Lung (tissue), 12 donors: ENCODE data around the gene CUBN. TPM values are rescaled to one million over a fixed set of nuclear protein-coding genes. Genes with fewer than 3 reads are reported as not detected.

ENCODE experiments used
- ATAC-seq: fragments of 200-7000 bp; cut with Tn5 transposase; one replicate; pipeline ENCODE4 v1.9.1; 2020; ENCODE audit warnings: moderate number of reproducible peaks; ENCODE audit not compliant: insufficient read depth, low FRiP score
- DNase-seq, 3 donors: peaks; one replicate each; pipeline ENCODE4 v3.0.0-alpha.2; 2013 to 2017
- H3K27ac ChIP-seq, 2 donors: one replicate each; pipeline ENCODE4 v1.5.1; 2013; ENCODE audit warnings: mild to moderate bottlenecking in 2 of 2, moderate library complexity in 2 of 2, control low read depth in 1 of 2, inconsistent platforms in 1 of 2, low read depth in 1 of 2, low read length in 1 of 2
- H3K27me3 ChIP-seq, 3 donors: one replicate each; pipeline ENCODE4 v1.5.1; 2013; ENCODE audit warnings: low read length in 2 of 3; ENCODE audit not compliant: control insufficient read depth in 3 of 3, insufficient read depth in 3 of 3
- H3K36me3 ChIP-seq, 4 donors: one replicate each; pipeline ENCODE4 v1.5.1; 2013; ENCODE audit warnings: low read length in 4 of 4, mild to moderate bottlenecking in 1 of 4, moderate library complexity in 1 of 4; ENCODE audit not compliant: control insufficient read depth in 4 of 4, insufficient read depth in 4 of 4
- H3K4me1 ChIP-seq, 5 donors: one replicate each; pipeline ENCODE4 v1.5.1; 2013; ENCODE audit warnings: low read length in 5 of 5, mild to moderate bottlenecking in 2 of 5, moderate library complexity in 1 of 5; ENCODE audit not compliant: control insufficient read depth in 5 of 5, insufficient read depth in 5 of 5
- H3K4me3 ChIP-seq: one replicate; pipeline ENCODE4 v1.5.1; 2013; ENCODE audit warnings: mild to moderate bottlenecking, control low read depth, moderate library complexity
- H3K9ac ChIP-seq, 2 donors: one replicate each; pipeline ENCODE4 v1.5.1; 2013; ENCODE audit warnings: low read length in 2 of 2, control low read depth in 1 of 2; ENCODE audit not compliant: insufficient read depth in 1 of 2
- H3K9me3 ChIP-seq, 4 donors: one replicate each; pipeline ENCODE4 v1.5.1; 2013; ENCODE audit warnings: low read length in 3 of 4, mild to moderate bottlenecking in 1 of 4, moderate library complexity in 1 of 4; ENCODE audit not compliant: control insufficient read depth in 4 of 4, insufficient read depth in 3 of 4
- CTCF ChIP-seq: IDR thresholded peaks from 2 replicates; pipeline ENCODE4 v1.5.1; 2012; ENCODE audit warnings: mild to moderate bottlenecking; ENCODE audit errors: control extremely low read depth, extremely low read depth
- WGBS, 2 donors: extraction: QIAGEN DNeasy Blood & Tissue Kit; methylation state at CpG; one replicate each; pipeline ENCODE4 v1.1.7; 2013; 5-methylcytosine and 5-hydroxymethylcytosine counted together
- polyA plus RNA-seq, 2 donors: library from polyadenylated mRNA; stranded (reverse); fragments of 200-250 nt; gene quantifications; one replicate each; pipeline ENCODE4 v1.2.1, GENCODE V29; 2013
- total RNA-seq, 2 donors: library from RNA; depleted of rRNA in 1 of 2; stranded (reverse); fragments of >200 nt in 1 of 2; gene quantifications; one replicate each; pipeline ENCODE4 v1.2.1, GENCODE V29; 2014 to 2021
- donor health status: control.
- donor health status: control.
- donor health status: Bipolar disorder and iron deficiency.
- donor health status: healthy.
- donor health status: DM: yes; HTN: yes; CAD: no.

CUBN gene
- total and polyA plus RNA-seq, 4 donors, result 0.33 to 5.1 (median 1.0) TPM

- ATAC-seq (no peak), DNase-seq (no peak)
- Histone ChIP-seq H3K9me3 (no peaks in the 10 kb centered on the region), H3K27ac (no peak overlapping the region), H3K27me3 (no peaks in the 10 kb centered on the region), H3K4me1 (no peaks in the 10 kb centered on the region), H3K36me3 (no peaks in the 10 kb centered on the region), H3K9ac (no peak overlapping the region), H3K4me3 (no peak overlapping the region)
- no peak for TF ChIP-seq CTCF
- 67 to 73% methylated on average over 5 of the region's 5 CpGs for WGBS, 2 donors
Observed at GRCh38 chr10:17092986-17093803, 36.4 kb downstream of the CUBN start.

- no peak overlapping the region for H3K4me3 ChIP-seq
- DNase-seq (no peak), ATAC-seq (no peak)
- WGBS, 2 donors, result 90 to 96% methylated on average over 4 of the region's 4 CpGs
- no peak overlapping the region for H3K9ac ChIP-seq
- no peaks in the 10 kb centered on the region for H3K36me3 ChIP-seq
- no peaks in the 10 kb centered on the region for H3K27me3 ChIP-seq
- no peak overlapping the region for H3K27ac ChIP-seq
- H3K9me3 ChIP-seq, result no peaks in the 10 kb centered on the region
- H3K4me1 ChIP-seq, result no peaks in the 10 kb centered on the region
- no peak for TF ChIP-seq CTCF
Observed at GRCh38 chr10:17092216-17092944, 37.2 kb downstream of the CUBN start.

- no peaks in the 10 kb centered on the region for H3K27me3 ChIP-seq
- H3K9ac ChIP-seq, result no peak overlapping the region
- TF ChIP-seq CTCF, result no peak
- peaks cover 0 to 6% (median 0%) of the 10 kb centered on the region in 5 donors for H3K4me1 ChIP-seq
- no peaks in the 10 kb centered on the region for H3K36me3 ChIP-seq
- no peaks in the 10 kb centered on the region for H3K9me3 ChIP-seq
- ATAC-seq (no peak), DNase-seq (no peak)
- no peak overlapping the region for H3K4me3 ChIP-seq
- H3K27ac ChIP-seq, result no peak overlapping the region
- WGBS, 2 donors, result 95% methylated on average over 5 of the region's 5 CpGs
Observed at GRCh38 chr10:17088118-17088806, 41.3 kb downstream of the CUBN start.
